Measurements from ENCODE around the gene PTPRM.

GRCh38 chr18:8084160-8084559 lies 517.0 kb downstream of the PTPRM start:
- TF ChIP-seq FOS (IDR thresholded peaks at IDR 0.05; ENCODE audit: low read depth, low read length) (no peak), CTCF (conservative IDR thresholded peaks at IDR 0.05; ENCODE audit: low read depth, low read length) (peak; percentile 52), POLR2A (IDR thresholded peaks at IDR 0.05; ENCODE audit: low read depth, low read length) (no peak), MAFK (IDR thresholded peaks at IDR 0.05; ENCODE audit: low read depth, low read length) (no peak), SMC3 (IDR thresholded peaks at IDR 0.05; ENCODE audit: low read depth, low read length) (peak; percentile 56), RAD21 (IDR thresholded peaks at IDR 0.05; ENCODE audit: low read length) (peak; percentile 65), MXI1 (IDR thresholded peaks at IDR 0.05; ENCODE audit: borderline replicate concordance, low read depth, low read length) (no peak), BHLHE40 (IDR thresholded peaks at IDR 0.05; ENCODE audit: low read depth, low read length) (no peak), USF2 (IDR thresholded peaks at IDR 0.05; ENCODE audit: low read depth, low read length) (no peak), CEBPB (IDR thresholded peaks at IDR 0.05; ENCODE audit: low read depth, low read length) (no peak), RCOR1 (IDR thresholded peaks at IDR 0.05; ENCODE audit: insufficient replicate concordance, low read length) (no peak), MAZ (IDR thresholded peaks at IDR 0.05; ENCODE audit: borderline replicate concordance, low read depth, low read length) (no peak)
- TF ChIP-seq, protein P1, sequence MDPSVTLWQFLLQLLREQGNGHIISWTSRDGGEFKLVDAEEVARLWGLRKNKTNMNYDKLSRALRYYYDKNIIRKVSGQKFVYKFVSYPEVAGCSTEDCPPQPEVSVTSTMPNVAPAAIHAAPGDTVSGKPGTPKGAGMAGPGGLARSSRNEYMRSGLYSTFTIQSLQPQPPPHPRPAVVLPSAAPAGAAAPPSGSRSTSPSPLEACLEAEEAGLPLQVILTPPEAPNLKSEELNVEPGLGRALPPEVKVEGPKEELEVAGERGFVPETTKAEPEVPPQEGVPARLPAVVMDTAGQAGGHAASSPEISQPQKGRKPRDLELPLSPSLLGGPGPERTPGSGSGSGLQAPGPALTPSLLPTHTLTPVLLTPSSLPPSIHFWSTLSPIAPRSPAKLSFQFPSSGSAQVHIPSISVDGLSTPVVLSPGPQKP (IDR thresholded peaks at IDR 0.05; ENCODE audit: borderline replicate concordance, low read depth, low read length) = no peak
